ENCODE results near the gene IFNA6. TPM values are rescaled to one million over a fixed set of nuclear protein-coding genes. Genes with fewer than 3 reads are reported as not detected.

IFNA6 gene
- total and polyA plus RNA-seq, 10 of the 15 experiments (the other 5 are each of a cell fraction or from before 2014, with no cell fraction given) = 0.04 TPM; not detected in 9

DNA sequence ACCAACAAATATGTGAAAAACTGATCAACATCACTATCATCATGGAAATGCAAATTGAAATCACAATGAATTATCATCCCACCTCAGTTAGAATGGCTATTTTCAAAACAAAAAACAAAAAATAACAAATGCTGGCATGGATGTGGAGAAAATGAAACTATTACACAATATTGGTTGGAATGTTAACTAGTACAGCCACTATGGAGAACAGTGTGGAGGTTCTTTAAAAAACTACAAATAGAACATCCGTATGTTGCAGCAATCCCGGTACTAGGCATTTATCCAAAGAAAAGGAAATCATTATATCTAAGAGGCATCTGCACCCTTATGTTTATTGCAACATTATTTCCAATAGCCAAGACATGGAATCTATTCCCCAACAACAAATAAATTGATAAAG lies 36.5 kb downstream of the IFNA6 start (continued):
- no peak for TF ChIP-seq BHLHE40 (IDR thresholded peaks at IDR 0.05; ENCODE audit: borderline replicate concordance in 1 of 2, low read depth in 2 of 2, low read length in 1 of 2)
- no peak for TF ChIP-seq FOXM1 (IDR thresholded peaks at IDR 0.05; ENCODE audit: low read depth, low read length)

DNA sequence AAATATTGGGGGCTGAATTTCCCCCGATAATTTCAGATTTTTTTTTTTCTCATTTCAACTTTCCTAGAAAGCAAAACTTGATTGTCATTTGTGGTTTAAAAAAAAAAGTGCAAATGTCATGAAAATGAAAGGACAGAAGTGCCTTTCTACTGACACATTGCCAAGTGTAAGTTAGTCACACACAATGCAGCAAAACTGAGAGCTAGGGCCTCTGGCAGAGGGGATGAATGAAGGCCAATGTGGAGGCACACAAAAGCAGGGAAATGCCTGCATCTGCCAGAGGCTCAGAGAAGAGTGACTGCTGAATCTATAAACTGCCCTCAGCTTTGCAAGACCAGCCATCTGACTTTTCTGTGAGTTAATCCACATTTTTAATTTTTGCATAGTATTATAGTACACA lies 38.8 kb downstream of the IFNA6 start:
- BruUV-seq (replicated peaks) = no TSS peak
- CTCF ChIA-PET = interaction anchor here (1.0 to 1.3 kb wide), 2 partner anchors 11 to 84 kb away, joined by 3 to 7 read pairs; no protein-coding TSS in a partner anchor
- Histone ChIP-seq H3K4me3 (no peak overlapping the region), H3K27me3 (replicated peaks in 1 of 2; ENCODE audit: control insufficient read depth in 2 of 2, insufficient read depth in 2 of 2, low read length in 1 of 2) (no peaks in the 10 kb centered on the region; a peak in 1 of 4 replicates), H3K4me2 (ENCODE audit: control insufficient read depth, insufficient read depth) (no peak overlapping the region), H4K20me1 (ENCODE audit: control insufficient read depth, insufficient read depth) (no peaks in the 10 kb centered on the region), H3K27ac (ENCODE audit: control insufficient read depth, insufficient read depth) (no peak overlapping the region), H2AFZ (ENCODE audit: control insufficient read depth, low read depth, low read length) (no peak overlapping the region), H3K36me3 (ENCODE audit: control insufficient read depth in 2 of 2, insufficient read depth in 2 of 2, low read length in 1 of 2) (no peaks in the 10 kb centered on the region), H3K79me2 (ENCODE audit: control insufficient read depth, insufficient read depth, low read length) (no peaks in the 10 kb centered on the region), H3K9me3 (replicated peaks; ENCODE audit: control insufficient read depth, insufficient read depth, low read length) (no peaks in the 10 kb centered on the region), H3K4me1 (ENCODE audit: control insufficient read depth, insufficient read depth, low read length) (no peaks in the 10 kb centered on the region), H3K9ac (ENCODE audit: control insufficient read depth, insufficient read depth, low read length) (no peak overlapping the region)
- POLR2A ChIA-PET = no interaction called here
- ATAC-seq (peak; percentile 44; the same call in 2 of the 3 replicates), FAIRE-seq (no peak), DNase-seq (ENCODE audit: low read depth, low spot score) (no peak)
- TF ChIP-seq TARDBP (IDR thresholded peaks at IDR 0.05; ENCODE audit: borderline replicate concordance) (no peak), CREM (IDR thresholded peaks at IDR 0.05; ENCODE audit: low read depth) (no peak), SIN3A (IDR thresholded peaks at IDR 0.05; ENCODE audit: low read depth, low read length) (no peak), SMAD1 (IDR thresholded peaks at IDR 0.05; ENCODE audit: low read depth, partially characterized antibody) (no peak), CHD4 (IDR thresholded peaks at IDR 0.05) (no peak), KDM1A (IDR thresholded peaks at IDR 0.05; ENCODE audit: borderline replicate concordance) (no peak), ZNF207 (IDR thresholded peaks at IDR 0.05; ENCODE audit: borderline replicate concordance) (no peak), NR2F1 (conservative IDR thresholded peaks at IDR 0.05) (no peak), CHD1 (IDR thresholded peaks at IDR 0.05; ENCODE audit: low read depth, low read length) (no peak), POLR2AphosphoS5 (IDR thresholded peaks at IDR 0.05; ENCODE audit: low read length) (no peak), CBFB (IDR thresholded peaks at IDR 0.05; ENCODE audit: low read depth) (no peak), MEF2A (IDR thresholded peaks at IDR 0.05; ENCODE audit: insufficient read depth, low read depth, low read length) (no peak)
- TF ChIP-seq, protein P1, sequence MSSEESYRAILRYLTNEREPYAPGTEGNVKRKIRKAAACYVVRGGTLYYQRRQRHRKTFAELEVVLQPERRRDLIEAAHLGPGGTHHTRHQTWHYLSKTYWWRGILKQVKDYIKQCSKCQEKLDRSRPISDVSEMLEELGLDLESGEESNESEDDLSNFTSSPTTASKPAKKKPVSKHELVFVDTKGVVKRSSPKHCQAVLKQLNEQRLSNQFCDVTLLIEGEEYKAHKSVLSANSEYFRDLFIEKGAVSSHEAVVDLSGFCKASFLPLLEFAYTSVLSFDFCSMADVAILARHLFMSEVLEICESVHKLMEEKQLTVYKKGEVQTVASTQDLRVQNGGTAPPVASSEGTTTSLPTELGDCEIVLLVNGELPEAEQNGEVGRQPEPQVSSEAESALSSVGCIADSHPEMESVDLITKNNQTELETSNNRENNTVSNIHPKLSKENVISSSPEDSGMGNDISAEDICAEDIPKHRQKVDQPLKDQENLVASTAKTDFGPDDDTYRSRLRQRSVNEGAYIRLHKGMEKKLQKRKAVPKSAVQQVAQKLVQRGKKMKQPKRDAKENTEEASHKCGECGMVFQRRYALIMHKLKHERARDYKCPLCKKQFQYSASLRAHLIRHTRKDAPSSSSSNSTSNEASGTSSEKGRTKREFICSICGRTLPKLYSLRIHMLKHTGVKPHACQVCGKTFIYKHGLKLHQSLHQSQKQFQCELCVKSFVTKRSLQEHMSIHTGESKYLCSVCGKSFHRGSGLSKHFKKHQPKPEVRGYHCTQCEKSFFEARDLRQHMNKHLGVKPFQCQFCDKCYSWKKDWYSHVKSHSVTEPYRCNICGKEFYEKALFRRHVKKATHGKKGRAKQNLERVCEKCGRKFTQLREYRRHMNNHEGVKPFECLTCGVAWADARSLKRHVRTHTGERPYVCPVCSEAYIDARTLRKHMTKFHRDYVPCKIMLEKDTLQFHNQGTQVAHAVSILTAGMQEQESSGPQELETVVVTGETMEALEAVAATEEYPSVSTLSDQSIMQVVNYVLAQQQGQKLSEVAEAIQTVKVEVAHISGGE (CRISPR knock-in tag; IDR thresholded peaks at IDR 0.05) = no peak
- TF ChIP-seq, protein P2, sequence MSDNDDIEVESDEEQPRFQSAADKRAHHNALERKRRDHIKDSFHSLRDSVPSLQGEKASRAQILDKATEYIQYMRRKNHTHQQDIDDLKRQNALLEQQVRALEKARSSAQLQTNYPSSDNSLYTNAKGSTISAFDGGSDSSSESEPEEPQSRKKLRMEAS (IDR thresholded peaks at IDR 0.05; ENCODE audit: low read depth, low read length) = no peak
- TF ChIP-seq, protein P3, sequence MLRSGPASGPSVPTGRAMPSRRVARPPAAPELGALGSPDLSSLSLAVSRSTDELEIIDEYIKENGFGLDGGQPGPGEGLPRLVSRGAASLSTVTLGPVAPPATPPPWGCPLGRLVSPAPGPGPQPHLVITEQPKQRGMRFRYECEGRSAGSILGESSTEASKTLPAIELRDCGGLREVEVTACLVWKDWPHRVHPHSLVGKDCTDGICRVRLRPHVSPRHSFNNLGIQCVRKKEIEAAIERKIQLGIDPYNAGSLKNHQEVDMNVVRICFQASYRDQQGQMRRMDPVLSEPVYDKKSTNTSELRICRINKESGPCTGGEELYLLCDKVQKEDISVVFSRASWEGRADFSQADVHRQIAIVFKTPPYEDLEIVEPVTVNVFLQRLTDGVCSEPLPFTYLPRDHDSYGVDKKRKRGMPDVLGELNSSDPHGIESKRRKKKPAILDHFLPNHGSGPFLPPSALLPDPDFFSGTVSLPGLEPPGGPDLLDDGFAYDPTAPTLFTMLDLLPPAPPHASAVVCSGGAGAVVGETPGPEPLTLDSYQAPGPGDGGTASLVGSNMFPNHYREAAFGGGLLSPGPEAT (IDR thresholded peaks at IDR 0.05; ENCODE audit: low read depth) = no peak
- intact Hi-C loops (cut with micrococcal nuclease; ENCODE audit: unreplicated experiment) = loop anchor here (10.0 kb wide), 1 partner anchor 117 kb away; no protein-coding TSS in a partner anchor
- 0% methylated on average over 1 of the region's 1 CpG for WGBS (ENCODE audit: insufficient coverage, insufficient replicate concordance, low lambda C conversion rate, missing lambda C conversion rate)
- RAD21 ChIA-PET (ENCODE audit: unreplicated experiment) = interaction anchor here (0.6 to 2.5 kb wide), 5 partner anchors 15 to 121 kb away, joined by 3 to 9 read pairs (median 3); no protein-coding TSS in a partner anchor
- SMC1A ChIA-PET (ENCODE audit: uncharacterized antibody, unreplicated experiment) = interaction anchor here (0.5 to 1.4 kb wide), 3 partner anchors 58 to 212 kb away, joined by 3 to 4 read pairs (median 4); no protein-coding TSS in a partner anchor
- in situ Hi-C loops (cut with MboI) = no loop called here
